Hepatic stellate cell (primary cell): Measurements from ENCODE around the gene DCHS1.

ENCODE experiments used
- DNase-seq: peaks from one replicate; pipeline ENCODE4 v3.0.0; 2011; ENCODE audit warnings: low spot score

DCHS1 gene

GRCh38 chr11:6646918-6647679 is 8.5 kb downstream of the DCHS1 start:
- no peak for DNase-seq

- DNase-seq = no peak
These were observed 9.1 kb downstream of the DCHS1 start for GRCh38 chr11:6646576-6646917.

- DNase-seq = peak; percentile 87
These were observed 9.5 kb downstream of the DCHS1 start for GRCh38 chr11:6646071-6646470.

GRCh38 chr11:6642957-6643356 is 12.7 kb downstream of the DCHS1 start:
- DNase-seq = no peak

DNA sequence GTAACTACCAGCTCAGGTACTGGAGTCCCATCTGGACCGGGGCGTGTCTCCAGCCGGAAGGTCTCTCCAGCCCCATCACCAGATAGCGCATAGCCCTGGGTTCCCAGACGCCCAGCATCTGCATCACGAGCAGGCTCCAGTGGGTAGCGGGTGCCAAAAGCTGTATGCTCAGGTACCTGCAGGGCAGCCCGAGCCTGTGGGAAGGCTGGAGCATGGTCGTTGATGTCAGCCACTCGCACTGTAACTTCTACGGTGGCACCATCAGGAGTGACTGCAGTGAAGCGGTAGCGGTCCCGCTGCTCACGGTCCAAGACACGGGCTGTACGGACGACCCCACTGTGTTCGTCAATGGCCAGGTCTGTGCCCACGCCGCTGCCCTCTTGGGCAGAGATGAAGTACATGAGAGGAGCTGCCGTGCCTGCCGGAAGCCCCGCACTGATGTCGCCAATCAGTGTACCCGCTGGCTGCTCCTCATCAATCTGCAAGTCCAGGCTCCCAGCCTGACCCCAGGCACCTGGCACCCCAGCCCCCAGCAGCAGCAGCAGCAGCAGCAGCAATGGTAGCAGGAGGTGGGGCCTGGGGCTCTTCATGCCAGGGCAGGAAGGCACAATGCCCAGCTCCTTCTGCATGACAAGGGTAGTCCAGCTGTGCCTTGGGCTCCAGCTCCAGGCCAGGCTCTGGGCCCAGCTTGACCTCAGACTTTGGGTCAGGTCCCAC is 14.5 kb downstream of the DCHS1 start:
- no peak for DNase-seq

DNA sequence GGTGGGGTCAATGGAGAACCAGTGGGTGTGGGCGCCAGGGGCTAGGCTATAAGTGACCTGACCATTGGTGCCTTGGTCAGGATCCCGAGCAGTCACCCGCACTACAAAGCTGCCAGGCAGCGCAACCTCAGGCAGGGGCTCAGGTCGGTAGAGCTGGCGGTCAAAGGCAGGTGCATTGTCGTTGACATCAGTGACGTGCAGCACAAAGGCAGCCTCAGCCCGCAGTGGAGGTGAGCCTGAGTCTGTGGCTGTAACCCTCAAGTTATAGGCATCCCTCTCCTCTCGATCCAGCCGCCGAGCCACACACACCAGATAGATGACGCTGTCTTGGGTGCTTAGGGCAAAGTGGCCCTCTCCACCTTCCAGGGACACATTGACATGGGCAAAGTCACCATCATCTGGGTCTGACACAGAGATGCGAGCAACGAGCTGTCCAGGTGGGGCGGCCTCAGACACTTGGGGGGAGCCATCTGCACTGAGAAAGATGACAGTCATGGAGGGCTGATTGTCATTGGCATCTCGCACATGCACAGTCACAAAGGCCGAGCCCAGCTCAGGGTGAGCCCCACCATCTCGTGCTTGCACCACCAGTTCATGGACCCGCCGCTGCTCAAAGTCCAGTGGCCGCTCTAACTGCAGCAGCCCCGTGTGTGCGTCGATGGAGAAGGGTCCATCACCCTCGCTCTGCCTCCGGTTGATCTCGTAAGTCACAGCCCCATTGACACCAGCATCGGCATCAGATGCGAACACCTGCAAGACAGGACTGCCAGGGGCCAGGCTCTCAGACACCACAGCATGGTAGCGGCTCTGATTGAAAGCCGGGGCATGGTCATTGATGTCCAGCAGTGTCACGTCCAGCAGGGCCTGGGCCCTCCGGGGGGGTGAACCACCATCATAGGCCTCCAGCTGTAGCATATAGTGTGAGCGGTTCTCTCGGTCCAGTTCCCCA is 15.3 kb downstream of the DCHS1 start:
- DNase-seq = no peak

GRCh38 chr11:6638429-6638828 is 17.2 kb downstream of the DCHS1 start:
- DNase-seq = no peak

DNA sequence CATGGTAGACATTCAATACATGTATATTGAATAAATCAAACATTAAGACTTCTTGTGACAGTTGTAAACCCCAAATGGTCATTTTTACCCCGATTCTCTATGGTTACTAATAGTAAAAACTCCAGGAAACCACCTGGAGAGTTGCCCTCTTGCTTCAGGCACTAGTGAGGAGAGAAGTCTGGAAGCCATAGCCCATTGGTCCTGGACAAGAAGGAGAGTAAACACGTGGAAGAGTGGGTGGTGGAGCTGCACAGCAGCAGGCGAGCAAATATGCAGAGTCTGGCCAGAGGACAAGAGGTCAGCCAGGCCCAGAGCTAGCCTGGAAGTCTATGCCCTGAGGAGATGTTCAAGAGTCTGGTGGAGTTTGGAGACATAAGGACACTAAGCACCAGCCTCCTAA is 17.7 kb downstream of the DCHS1 start:
- peak; percentile 39 for DNase-seq

GRCh38 chr11:6636480-6636879 is 19.1 kb downstream of the DCHS1 start:
- DNase-seq = no peak

GRCh38 chr11:6635082-6635932 is 20.3 kb downstream of the DCHS1 start:
- peak; percentile 43 for DNase-seq

GRCh38 chr11:6634534-6634933 is 21.1 kb downstream of the DCHS1 start:
- no peak for DNase-seq

DNA sequence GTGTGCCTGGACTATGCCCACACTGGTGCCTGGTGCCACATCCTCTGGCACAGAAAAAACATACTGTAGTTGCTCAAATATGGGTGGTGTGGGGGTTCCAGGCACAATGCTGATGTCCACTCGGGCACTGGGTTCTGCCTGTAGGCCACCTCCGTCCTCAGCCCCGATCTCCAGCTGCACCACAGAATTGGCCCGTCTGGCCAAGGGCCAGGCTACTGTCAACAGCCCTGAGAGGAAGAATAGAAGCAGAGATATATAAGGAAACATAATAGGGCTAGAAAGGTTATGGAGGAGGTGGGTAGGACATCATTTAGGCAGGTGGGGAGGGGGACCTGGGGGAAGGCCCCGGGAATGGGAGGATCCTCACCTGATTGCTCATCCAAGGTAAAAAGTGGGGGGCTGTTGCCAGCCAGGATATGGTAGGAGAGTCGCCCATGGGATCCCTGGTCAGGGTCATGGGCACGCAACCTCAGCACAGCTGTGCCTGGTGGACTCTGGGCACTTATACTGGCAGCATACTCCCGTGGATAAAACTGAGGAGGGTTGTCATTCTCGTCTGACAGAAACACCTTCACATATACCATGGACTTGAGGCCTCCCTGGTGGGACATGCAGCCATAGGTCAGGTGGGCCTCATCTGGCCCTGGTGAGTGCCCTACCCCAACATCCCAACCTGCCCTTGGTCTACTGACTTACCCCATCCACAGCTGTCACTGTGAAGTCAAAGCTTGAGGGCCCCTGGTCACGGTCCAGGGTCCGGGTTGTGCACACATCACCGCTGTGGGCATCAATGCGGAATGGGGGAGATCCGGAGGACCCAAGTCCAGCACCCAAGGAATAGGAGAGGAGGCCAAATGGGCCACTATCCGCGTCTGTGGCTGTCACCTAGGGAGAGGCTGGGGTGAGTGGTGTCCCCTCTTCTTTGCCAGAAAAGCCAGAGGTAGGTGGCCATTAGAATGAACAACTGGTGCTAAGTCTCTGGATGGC is 21.9 kb downstream of the DCHS1 start:
- DNase-seq = no peak

GRCh38 chr11:6632116-6633073 is 23.2 kb downstream of the DCHS1 start:
- no peak for DNase-seq

DNA sequence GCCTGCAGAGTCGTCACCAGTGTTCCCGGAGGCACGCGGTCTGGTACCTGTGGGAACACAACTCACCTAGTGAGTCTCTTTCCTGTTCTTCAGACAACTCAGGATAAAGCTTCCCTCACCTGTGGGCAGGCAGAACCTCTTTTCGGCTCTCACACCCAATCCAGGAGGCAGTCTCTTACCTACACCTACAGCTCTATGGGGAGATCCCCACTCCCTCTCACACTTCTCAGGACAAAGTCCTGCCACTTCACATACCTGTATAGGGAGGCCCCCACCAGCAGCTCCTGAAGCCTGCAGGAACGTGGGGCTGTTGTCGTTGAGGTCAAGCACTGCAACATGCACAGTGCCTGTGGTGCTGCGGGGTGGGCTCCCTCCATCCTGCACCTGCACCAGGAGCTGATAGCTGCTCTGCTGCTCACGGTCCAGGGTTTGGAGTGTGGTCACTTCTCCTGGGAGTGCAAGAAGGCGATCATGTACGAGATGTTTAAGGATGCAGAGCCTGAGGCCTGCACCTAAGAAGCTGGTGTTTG is 24.2 kb downstream of the DCHS1 start:
- DNase-seq = no peak

DNA sequence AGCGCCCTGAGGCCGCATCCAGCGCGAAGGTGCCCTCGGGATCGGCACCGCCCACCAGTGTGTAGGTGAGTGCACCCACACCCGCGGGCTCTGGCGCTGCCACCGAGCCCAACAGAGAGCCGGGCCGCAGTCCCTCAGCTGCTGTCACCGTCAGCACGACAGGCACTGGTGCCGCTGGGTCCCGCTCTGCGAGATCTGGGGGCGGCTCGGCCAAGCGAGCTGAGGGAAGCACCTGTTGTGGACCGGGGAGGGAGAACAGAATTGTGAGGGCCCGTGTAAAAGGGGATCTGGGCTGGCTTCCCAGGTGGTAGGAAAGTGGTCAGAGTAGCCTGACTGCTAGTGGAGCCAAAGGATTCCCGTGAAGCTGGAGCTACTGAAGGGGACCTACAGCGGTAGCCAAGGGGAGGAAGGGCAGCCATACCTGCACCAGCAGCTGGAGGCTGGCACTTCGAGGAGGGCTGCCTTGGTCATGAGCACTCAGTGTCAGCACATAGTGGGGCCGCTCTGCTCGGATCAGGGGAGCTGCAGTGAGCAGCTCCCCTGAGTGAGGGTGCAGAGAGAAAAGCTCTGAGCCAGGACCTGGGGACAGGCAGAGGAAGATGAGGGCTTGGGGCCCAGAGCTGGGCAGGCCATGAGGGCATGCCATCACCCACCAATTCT is 24.8 kb downstream of the DCHS1 start:
- no peak for DNase-seq

DNA sequence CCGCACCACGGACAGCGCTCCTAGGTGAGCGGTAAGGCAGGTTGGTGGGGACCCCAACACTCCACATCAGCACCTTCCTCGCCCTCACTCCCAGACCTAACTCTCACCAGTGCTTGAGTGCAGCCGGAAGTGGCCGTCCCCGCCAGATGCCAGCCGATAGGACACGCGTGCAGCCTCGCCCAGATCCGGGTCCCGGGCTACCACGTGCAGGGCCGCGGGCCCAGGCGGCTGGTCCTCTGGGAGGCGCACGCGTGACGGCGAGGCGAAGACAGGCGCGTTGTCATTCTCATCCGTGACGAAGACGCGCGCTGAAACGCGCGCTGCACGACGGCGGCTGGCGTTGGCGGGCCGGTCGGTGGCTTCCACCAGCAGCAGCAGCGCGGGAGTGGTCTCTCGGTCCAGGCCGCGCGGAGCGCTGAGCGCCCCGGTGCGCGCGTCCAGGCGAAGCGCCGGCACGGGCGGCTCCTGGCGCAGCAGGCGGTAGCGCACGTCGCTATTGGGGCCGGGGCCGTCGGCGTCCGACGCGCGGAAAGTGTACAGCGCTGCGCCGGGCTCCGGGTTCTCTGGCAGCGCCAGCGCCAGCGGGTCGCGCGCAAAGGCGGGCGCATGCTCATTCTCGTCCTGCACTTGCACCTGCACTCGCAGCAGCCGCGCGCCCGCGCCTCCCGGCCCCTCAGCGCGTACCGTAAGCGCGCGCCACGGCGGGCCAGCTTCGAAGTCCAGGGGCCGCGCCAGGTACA is 25.5 kb downstream of the DCHS1 start:
- no peak for DNase-seq

DNA sequence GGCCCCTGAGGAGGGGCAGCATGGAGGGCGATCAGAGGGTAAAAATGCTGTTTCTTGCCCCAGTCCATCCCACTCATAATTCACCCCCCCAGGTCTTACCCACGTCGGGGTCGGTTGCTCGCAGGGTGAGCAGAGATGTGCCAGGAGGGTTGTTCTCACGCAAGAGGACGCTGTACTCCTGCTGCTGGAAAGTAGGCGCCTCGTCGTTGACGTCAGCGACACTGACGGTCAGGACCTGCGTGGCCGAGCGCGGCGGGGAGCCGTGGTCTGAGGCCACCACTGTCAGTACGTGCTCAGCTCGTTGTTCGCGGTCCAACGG is 26.1 kb downstream of the DCHS1 start:
- no peak for DNase-seq

DNA sequence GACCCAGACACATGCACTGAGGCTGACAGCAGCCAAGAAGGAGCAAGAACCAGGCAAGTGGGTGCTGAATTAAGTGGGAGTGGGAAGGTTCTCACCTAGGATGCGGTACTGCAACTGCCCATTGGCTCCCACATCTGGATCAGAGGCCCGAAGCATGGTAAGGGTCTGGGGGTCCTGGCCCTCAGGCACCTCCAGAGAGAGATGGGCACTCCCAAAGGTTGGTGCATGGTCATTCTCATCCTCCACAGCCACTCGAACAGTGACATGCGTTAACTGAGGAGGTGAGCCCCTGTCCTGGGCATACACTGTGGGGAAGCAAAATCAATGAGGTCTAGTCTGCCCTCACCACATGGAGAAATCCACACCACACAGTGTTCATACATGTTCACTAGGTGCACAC is 27.1 kb downstream of the DCHS1 start:
- DNase-seq = no peak
